Colonic mucosa (tissue), 4 donors: ENCODE measurements around the gene GATB. TPM values are rescaled to one million over a fixed set of nuclear protein-coding genes. Genes with fewer than 3 reads are reported as not detected.

Experiments
- DNase-seq: peaks from one replicate; pipeline ENCODE4 v3.0.0-alpha.2; 2020
- H3K27ac ChIP-seq: fragments of 200-600 bp; one replicate; pipeline ENCODE4 v1.8.0; 2021
- H3K27me3 ChIP-seq: fragments of 200-600 bp; one replicate; pipeline ENCODE4 v1.8.0; 2021
- H3K36me3 ChIP-seq: fragments of 200-600 bp; one replicate; pipeline ENCODE4 v1.8.0; 2021
- H3K4me1 ChIP-seq: fragments of 200-600 bp; one replicate; pipeline ENCODE4 v1.8.0; 2021; ENCODE audit warnings: mild to moderate bottlenecking
- H3K4me3 ChIP-seq: fragments of 200-600 bp; one replicate; pipeline ENCODE4 v1.8.0; 2021
- H3K9ac ChIP-seq, 2 donors: one replicate each; pipeline ENCODE4 v1.7.0; 2013; ENCODE audit warnings: control low read depth in 2 of 2, low read depth in 2 of 2, low read length in 2 of 2
- H3K9me3 ChIP-seq: fragments of 200-600 bp; one replicate; pipeline ENCODE4 v1.8.0; 2021
- intact Hi-C: fragments of 100-400 bp; cut with DNase I; formaldehyde crosslinking; loops from one replicate; pipeline ENCODE4 v1.14.1; 2022
- total RNA-seq, 2 donors: library from RNA; stranded (reverse); fragmentation: NEBNext Ultra II Directional in 1 of 2; extraction: Animal tissue kit (Norgen Biotek cat#: 25700) in 1 of 2; gene quantifications; one replicate each; pipeline ENCODE4 v1.2.1, GENCODE V29; 2021
- TF ChIP-seq, protein P1 (sequence below): fragments of 200-600 bp; IDR thresholded peaks from one replicate; pipeline ENCODE4 v1.8.0; 2022; ENCODE audit warnings: antibody characterized with exemption, mild to moderate bottlenecking
- donor health status: healthy.
- donor health status: DM: no; HTN: no; CAD: no.
- donor health status: DM: no; HTN: no; CAD: no.

The GATB gene
- total RNA-seq, 2 donors from 2014 or later: 20.9 to 22.9 TPM

DNA sequence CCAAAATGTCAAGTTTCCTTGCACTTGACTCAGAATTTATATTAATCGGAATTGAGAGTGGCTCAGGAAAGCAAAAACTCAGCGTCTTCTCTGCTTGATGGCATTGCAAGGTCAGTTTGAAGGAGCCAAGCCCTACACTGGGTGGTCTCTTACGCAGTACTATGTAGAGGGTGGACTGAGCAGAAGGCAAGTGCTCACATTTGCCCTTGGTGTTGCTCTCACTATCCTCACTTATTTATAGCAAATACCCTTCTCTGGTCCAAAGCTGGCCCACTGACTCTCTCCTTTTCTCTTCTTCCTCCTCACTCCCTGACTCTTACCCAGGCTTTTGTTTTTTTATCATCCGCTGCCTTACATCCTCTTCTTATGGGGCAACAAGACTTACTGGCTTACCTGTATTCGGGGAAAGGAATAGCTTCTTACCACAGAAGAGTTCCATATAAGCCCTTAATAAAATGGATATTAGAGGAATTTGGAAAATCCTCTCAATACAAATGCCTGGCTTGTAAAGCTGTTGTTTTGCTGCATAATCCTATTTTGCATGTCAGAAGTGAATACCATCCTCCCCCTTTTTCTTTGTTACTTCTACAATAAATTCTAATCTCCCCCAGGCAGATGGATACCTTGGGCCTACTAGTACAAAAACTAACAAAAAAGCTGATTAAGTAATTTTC is 24.8 kb upstream of the GATB start:
- Histone ChIP-seq H3K9ac (no peak overlapping the region), H3K27me3 (no peaks in the 10 kb centered on the region), H3K4me1 (no peaks in the 10 kb centered on the region), H3K36me3 (no peaks in the 10 kb centered on the region), H3K9me3 (no peaks in the 10 kb centered on the region), H3K4me3 (no peak overlapping the region), H3K27ac (no peak overlapping the region)
- TF ChIP-seq, protein P1, sequence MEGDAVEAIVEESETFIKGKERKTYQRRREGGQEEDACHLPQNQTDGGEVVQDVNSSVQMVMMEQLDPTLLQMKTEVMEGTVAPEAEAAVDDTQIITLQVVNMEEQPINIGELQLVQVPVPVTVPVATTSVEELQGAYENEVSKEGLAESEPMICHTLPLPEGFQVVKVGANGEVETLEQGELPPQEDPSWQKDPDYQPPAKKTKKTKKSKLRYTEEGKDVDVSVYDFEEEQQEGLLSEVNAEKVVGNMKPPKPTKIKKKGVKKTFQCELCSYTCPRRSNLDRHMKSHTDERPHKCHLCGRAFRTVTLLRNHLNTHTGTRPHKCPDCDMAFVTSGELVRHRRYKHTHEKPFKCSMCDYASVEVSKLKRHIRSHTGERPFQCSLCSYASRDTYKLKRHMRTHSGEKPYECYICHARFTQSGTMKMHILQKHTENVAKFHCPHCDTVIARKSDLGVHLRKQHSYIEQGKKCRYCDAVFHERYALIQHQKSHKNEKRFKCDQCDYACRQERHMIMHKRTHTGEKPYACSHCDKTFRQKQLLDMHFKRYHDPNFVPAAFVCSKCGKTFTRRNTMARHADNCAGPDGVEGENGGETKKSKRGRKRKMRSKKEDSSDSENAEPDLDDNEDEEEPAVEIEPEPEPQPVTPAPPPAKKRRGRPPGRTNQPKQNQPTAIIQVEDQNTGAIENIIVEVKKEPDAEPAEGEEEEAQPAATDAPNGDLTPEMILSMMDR: no peak
- intact Hi-C loops: no loop called here
- no peak for DNase-seq

DNA sequence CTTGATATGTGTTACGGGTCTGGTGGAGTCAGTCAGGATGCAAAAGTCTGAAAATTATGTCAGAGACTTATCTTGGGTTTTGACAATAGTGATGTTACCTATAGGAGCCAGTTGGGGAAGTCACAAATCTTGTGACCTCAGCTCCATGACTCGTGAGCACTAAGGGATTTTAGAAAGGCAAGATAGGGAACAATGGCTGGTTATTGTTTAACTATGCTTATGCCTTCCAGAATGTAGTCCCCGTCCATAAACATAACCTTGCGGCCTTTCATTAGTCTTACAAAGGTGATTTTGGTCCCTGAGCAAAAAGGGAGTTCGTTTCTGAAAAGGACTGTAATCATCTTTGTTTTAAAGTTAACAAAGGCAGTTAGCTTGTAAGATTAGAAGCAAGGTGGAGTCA is 23.9 kb upstream of the GATB start:
- no peak overlapping the region for H3K9ac ChIP-seq
- no peak for DNase-seq
- no peaks in the 10 kb centered on the region for H3K9me3 ChIP-seq
- no peaks in the 10 kb centered on the region for H3K36me3 ChIP-seq
- intact Hi-C loops: no loop called here
- TF ChIP-seq, protein P1: no peak
- H3K27me3 ChIP-seq: no peaks in the 10 kb centered on the region
- H3K4me3 ChIP-seq: no peak overlapping the region
- no peak overlapping the region for H3K27ac ChIP-seq
- no peaks in the 10 kb centered on the region for H3K4me1 ChIP-seq

GRCh38 chr4:151783867-151784266 is 23.1 kb upstream of the GATB start:
- intact Hi-C loops: no loop called here
- Histone ChIP-seq H3K4me3 (no peak overlapping the region), H3K9ac (no peak overlapping the region), H3K36me3 (no peaks in the 10 kb centered on the region), H3K9me3 (no peaks in the 10 kb centered on the region), H3K27ac (no peak overlapping the region), H3K4me1 (no peaks in the 10 kb centered on the region), H3K27me3 (no peaks in the 10 kb centered on the region)
- DNase-seq: no peak
- TF ChIP-seq, protein P1: no peak

- no peak overlapping the region for H3K27ac ChIP-seq
- no peaks in the 10 kb centered on the region for H3K27me3 ChIP-seq
- H3K4me1 ChIP-seq: no peaks in the 10 kb centered on the region
- no peaks in the 10 kb centered on the region for H3K36me3 ChIP-seq
- no peaks in the 10 kb centered on the region for H3K9me3 ChIP-seq
- TF ChIP-seq, protein P1: no peak
- H3K9ac ChIP-seq: no peak overlapping the region
- no peak overlapping the region for H3K4me3 ChIP-seq
- DNase-seq: no peak
- intact Hi-C loops: no loop called here
These were observed 21.5 kb upstream of the GATB start for GRCh38 chr4:151782296-151782695.

DNA sequence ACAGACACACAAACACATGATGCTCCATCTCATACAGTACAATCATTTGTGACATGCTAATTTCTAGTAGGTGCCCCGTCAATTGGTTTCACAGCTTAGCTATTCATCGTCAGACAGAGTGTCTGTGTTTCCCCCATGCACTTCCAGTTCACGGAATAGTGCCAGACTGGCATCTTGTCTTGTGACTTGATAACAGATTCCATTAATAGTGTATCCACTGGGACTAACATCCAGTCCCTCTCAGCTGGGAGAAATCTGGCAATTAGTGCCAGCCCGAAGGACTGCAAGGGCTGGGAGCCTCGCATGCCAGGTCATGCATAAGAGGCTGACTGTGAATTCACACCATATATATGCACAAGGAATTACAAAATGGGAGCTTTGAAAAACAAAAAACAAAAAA is 20.2 kb upstream of the GATB start:
- TF ChIP-seq, protein P1: no peak
- no peak overlapping the region for H3K27ac ChIP-seq
- intact Hi-C loops: no loop called here

More for the DNA sequence above, 20.2 kb upstream of the GATB start:
- no peak overlapping the region for H3K4me3 ChIP-seq
- no peaks in the 10 kb centered on the region for H3K27me3 ChIP-seq
- no peaks in the 10 kb centered on the region for H3K36me3 ChIP-seq
- no peaks in the 10 kb centered on the region for H3K9me3 ChIP-seq
- H3K4me1 ChIP-seq: no peaks in the 10 kb centered on the region
- no peak overlapping the region for H3K9ac ChIP-seq
- DNase-seq: no peak
